ENCODE results near the gene NDFIP2. TPM values are rescaled to one million over a fixed set of nuclear protein-coding genes. Genes with fewer than 3 reads are reported as not detected.

Gene NDFIP2
- total RNA-seq, 2 donors from 2014 or later: 84.2 to 130 TPM

DNA sequence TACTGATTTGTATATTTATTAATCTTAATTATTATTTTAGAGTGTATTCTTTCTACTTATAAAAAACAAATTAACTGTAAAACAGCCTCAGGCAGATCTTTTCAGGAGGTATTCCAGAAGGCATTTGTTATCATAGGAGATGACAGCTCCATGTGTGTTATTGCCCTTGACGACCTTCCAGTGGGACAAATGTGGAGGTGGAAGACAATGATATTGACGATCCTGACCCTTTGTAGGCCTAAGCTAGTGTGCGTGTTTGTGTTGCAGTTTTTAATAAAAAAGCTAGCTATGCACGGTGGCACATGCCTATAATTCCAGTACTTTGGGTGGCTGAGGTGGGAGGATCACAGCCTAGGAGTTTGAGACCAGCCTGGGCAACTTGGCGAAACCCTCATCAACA, 46.7 kb downstream of the NDFIP2 start:
- Histone ChIP-seq H3K9me3 (no peaks in the 10 kb centered on the region), H3K9ac (ENCODE audit: low read depth in 2 of 2, low read length in 2 of 2) (no peak overlapping the region), H3K4me1 (no peaks in the 10 kb centered on the region), H3K27ac (no peak overlapping the region), H3K27me3 (no peaks in the 10 kb centered on the region), H3K36me3 (no peaks in the 10 kb centered on the region), H3K4me3 (no peak overlapping the region)
- DNase-seq: no peak
- TF ChIP-seq, protein P1, sequence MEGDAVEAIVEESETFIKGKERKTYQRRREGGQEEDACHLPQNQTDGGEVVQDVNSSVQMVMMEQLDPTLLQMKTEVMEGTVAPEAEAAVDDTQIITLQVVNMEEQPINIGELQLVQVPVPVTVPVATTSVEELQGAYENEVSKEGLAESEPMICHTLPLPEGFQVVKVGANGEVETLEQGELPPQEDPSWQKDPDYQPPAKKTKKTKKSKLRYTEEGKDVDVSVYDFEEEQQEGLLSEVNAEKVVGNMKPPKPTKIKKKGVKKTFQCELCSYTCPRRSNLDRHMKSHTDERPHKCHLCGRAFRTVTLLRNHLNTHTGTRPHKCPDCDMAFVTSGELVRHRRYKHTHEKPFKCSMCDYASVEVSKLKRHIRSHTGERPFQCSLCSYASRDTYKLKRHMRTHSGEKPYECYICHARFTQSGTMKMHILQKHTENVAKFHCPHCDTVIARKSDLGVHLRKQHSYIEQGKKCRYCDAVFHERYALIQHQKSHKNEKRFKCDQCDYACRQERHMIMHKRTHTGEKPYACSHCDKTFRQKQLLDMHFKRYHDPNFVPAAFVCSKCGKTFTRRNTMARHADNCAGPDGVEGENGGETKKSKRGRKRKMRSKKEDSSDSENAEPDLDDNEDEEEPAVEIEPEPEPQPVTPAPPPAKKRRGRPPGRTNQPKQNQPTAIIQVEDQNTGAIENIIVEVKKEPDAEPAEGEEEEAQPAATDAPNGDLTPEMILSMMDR (IDR thresholded peaks at IDR 0.05): no peak
- intact Hi-C loops (cut with DNase I): no loop called here

DNA sequence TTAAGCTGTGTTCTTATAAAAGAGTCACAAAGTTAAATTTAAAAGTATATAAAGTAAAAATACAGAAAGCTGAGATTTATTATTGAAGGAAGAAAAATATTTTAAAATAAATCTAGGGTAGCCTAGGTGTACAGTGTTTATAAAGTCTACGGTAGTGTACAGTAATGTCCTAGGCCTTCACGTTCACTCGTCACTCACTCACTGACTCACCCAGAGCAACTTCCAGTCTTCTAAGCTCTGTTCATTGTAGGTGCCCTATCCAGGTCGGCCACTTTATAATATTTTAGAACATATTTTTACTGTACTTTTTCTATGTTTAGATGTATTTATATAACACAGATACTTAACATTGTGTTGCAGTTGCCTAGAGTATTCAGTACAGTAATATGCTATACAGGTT, 47.4 kb downstream of the NDFIP2 start:
- Histone ChIP-seq H3K27ac (no peak overlapping the region), H3K4me1 (no peaks in the 10 kb centered on the region), H3K36me3 (no peaks in the 10 kb centered on the region), H3K9ac (ENCODE audit: low read depth in 2 of 2, low read length in 2 of 2) (no peak overlapping the region), H3K27me3 (no peaks in the 10 kb centered on the region), H3K4me3 (no peak overlapping the region), H3K9me3 (no peaks in the 10 kb centered on the region)
- no peak for DNase-seq
- TF ChIP-seq, protein P1 (IDR thresholded peaks at IDR 0.05): no peak
- intact Hi-C loops (cut with DNase I): no loop called here

DNA sequence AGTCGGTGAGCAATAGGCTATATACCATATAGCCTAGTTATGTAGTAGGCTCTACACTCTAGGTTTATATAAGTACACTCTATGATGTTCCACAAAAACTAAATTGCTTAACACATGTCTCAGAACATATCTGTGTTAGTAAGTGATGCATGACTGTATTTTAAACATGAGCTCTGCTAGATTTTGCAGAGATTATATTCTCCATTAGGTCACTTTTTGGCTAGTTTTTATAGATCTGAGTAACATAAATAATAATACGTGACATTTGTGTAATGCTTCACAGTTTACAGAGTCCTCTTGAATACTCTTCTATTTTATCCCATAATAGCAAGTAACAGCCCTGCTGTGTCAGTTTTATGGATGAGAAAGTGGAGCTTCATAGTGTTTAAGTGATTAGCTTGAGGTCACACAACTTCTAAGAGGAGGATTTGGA, 47.8 kb downstream of the NDFIP2 start:
- no peaks in the 10 kb centered on the region for H3K9me3 ChIP-seq
- TF ChIP-seq, protein P1 (IDR thresholded peaks at IDR 0.05): no peak

DNA sequence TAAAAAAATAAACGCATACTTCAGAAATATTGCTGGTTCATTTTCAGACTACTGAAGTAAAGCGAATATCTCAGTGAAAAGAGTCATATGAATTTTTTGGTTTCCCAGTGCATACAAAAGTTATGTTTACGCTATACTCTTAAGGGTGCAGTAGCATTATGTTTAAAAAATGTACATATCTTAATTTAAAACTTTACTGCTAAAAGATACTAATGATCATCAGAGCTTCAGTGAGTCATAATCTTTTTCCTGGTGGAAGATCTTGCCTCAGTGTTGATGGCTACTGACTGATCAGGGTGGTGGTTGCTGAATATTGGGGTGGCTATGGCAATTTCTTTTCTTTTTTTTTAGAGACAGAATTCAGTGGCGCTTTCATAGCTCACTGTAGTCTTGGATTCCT, 48.9 kb downstream of the NDFIP2 start:
- Histone ChIP-seq H3K27me3 (no peaks in the 10 kb centered on the region), H3K4me1 (no peaks in the 10 kb centered on the region), H3K9me3 (no peaks in the 10 kb centered on the region), H3K27ac (no peak overlapping the region), H3K4me3 (no peak overlapping the region), H3K36me3 (no peaks in the 10 kb centered on the region), H3K9ac (ENCODE audit: low read depth in 2 of 2, low read length in 2 of 2) (no peak overlapping the region)
- intact Hi-C loops (cut with DNase I): no loop called here
- no peak for DNase-seq
- TF ChIP-seq, protein P1 (IDR thresholded peaks at IDR 0.05): no peak

More for the DNA sequence above, 47.8 kb downstream of the NDFIP2 start:
- no peaks in the 10 kb centered on the region for H3K36me3 ChIP-seq
- DNase-seq: no peak
- no peak overlapping the region for H3K27ac ChIP-seq
- H3K27me3 ChIP-seq: no peaks in the 10 kb centered on the region
- H3K9ac ChIP-seq (ENCODE audit: low read depth in 2 of 2, low read length in 2 of 2): no peak overlapping the region
- H3K4me1 ChIP-seq: no peaks in the 10 kb centered on the region
- no peak overlapping the region for H3K4me3 ChIP-seq
- intact Hi-C loops (cut with DNase I): no loop called here

DNA sequence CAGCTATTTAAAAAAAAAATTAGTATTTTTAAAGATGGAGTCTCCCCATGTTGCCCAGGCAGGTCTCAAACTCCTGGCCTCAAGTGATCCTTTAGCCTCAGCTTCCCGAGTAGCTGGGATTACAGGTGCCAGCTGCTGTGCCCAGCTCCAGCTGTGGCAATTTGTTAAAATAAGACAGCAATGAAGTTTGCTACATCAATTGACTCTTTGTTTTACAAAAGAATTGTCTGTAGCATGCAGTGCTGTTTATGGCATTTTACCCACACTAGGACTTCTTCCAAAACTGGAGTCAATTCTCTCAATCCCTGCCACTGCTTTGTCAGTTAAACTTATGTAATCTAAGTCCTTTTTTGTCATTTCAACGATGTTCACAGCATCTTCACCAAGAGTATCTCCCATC, 49.3 kb downstream of the NDFIP2 start:
- H3K9ac ChIP-seq (ENCODE audit: low read depth in 2 of 2, low read length in 2 of 2): no peak overlapping the region
- no peaks in the 10 kb centered on the region for H3K36me3 ChIP-seq
- no peaks in the 10 kb centered on the region for H3K27me3 ChIP-seq
- H3K4me3 ChIP-seq: no peak overlapping the region
- no peaks in the 10 kb centered on the region for H3K4me1 ChIP-seq
- H3K27ac ChIP-seq: no peak overlapping the region
- H3K9me3 ChIP-seq: no peaks in the 10 kb centered on the region
- intact Hi-C loops (cut with DNase I): no loop called here
- TF ChIP-seq, protein P1 (IDR thresholded peaks at IDR 0.05): no peak
- no peak for DNase-seq
